Measurements from ENCODE around the gene MAML2.
A peak's percentile ranks its signal among the peaks of the same experiment; 100 is the strongest.

Gene MAML2

GRCh38 chr11:96021901-96022650 is 320.9 kb downstream of the MAML2 start:
- no peaks in the 10 kb centered on the region for H3K4me1 ChIP-seq (ENCODE audit: control insufficient read depth, insufficient read depth, low read length)
- no peaks in the 10 kb centered on the region for H3K9me3 ChIP-seq (ENCODE audit: control insufficient read depth, low read length)
- no peaks in the 10 kb centered on the region for H3K27me3 ChIP-seq (replicated peaks; ENCODE audit: control insufficient read depth, insufficient read depth, low read length)
- no peak overlapping the region for H3K9ac ChIP-seq (ENCODE audit: low read length)
- no peak for DNase-seq (ENCODE audit: low read depth)
- no peaks in the 10 kb centered on the region for H3K36me3 ChIP-seq (ENCODE audit: control insufficient read depth, insufficient read depth, low read length, severe bottlenecking)
- H3K4me3 ChIP-seq (ENCODE audit: low read length): no peak overlapping the region

GRCh38 chr11:96019810-96020747 is 322.9 kb downstream of the MAML2 start:
- H3K9ac ChIP-seq (ENCODE audit: low read length): no peak overlapping the region
- no peaks in the 10 kb centered on the region for H3K9me3 ChIP-seq (ENCODE audit: control insufficient read depth, low read length)
- DNase-seq (ENCODE audit: low read depth): no peak
- no peaks in the 10 kb centered on the region for H3K27me3 ChIP-seq (replicated peaks; ENCODE audit: control insufficient read depth, insufficient read depth, low read length)
- H3K4me1 ChIP-seq (ENCODE audit: control insufficient read depth, insufficient read depth, low read length): no peaks in the 10 kb centered on the region
- no peaks in the 10 kb centered on the region for H3K36me3 ChIP-seq (ENCODE audit: control insufficient read depth, insufficient read depth, low read length, severe bottlenecking)
- H3K4me3 ChIP-seq (ENCODE audit: low read length): no peak overlapping the region

GRCh38 chr11:96019281-96019680 is 323.7 kb downstream of the MAML2 start:
- Histone ChIP-seq H3K9me3 (ENCODE audit: control insufficient read depth, low read length) (no peaks in the 10 kb centered on the region), H3K4me1 (ENCODE audit: control insufficient read depth, insufficient read depth, low read length) (peaks cover 5% of the 10 kb centered on the region), H3K9ac (ENCODE audit: low read length) (no peak overlapping the region), H3K36me3 (ENCODE audit: control insufficient read depth, insufficient read depth, low read length, severe bottlenecking) (no peaks in the 10 kb centered on the region), H3K4me3 (ENCODE audit: low read length) (no peak overlapping the region), H3K27me3 (replicated peaks; ENCODE audit: control insufficient read depth, insufficient read depth, low read length) (no peaks in the 10 kb centered on the region)
- DNase-seq (ENCODE audit: low read depth): no peak

- DNase-seq (ENCODE audit: low read depth): no peak
- peaks cover 9% of the 10 kb centered on the region for H3K4me1 ChIP-seq (ENCODE audit: control insufficient read depth, insufficient read depth, low read length)
- H3K9ac ChIP-seq (ENCODE audit: low read length): no peak overlapping the region
- H3K9me3 ChIP-seq (ENCODE audit: control insufficient read depth, low read length): no peaks in the 10 kb centered on the region
- no peaks in the 10 kb centered on the region for H3K36me3 ChIP-seq (ENCODE audit: control insufficient read depth, insufficient read depth, low read length, severe bottlenecking)
- no peaks in the 10 kb centered on the region for H3K27me3 ChIP-seq (replicated peaks; ENCODE audit: control insufficient read depth, insufficient read depth, low read length)
- H3K4me3 ChIP-seq (ENCODE audit: low read length): no peak overlapping the region
Observed at GRCh38 chr11:96017856-96018255, 325.1 kb downstream of the MAML2 start.

- H3K27me3 ChIP-seq (replicated peaks; ENCODE audit: control insufficient read depth, insufficient read depth, low read length): no peaks in the 10 kb centered on the region
- no peak overlapping the region for H3K4me3 ChIP-seq (ENCODE audit: low read length)
Observed at GRCh38 chr11:96016978-96017502, 326.0 kb downstream of the MAML2 start.

GRCh38 chr11:96015906-96016565 is 327.0 kb downstream of the MAML2 start:
- H3K9me3 ChIP-seq (ENCODE audit: control insufficient read depth, low read length): no peaks in the 10 kb centered on the region
- H3K4me3 ChIP-seq (ENCODE audit: low read length): no peak overlapping the region
- no peak for DNase-seq (ENCODE audit: low read depth)

More at GRCh38 chr11:96016978-96017502, 326.0 kb downstream of the MAML2 start:
- Histone ChIP-seq H3K4me1 (ENCODE audit: control insufficient read depth, insufficient read depth, low read length) (peaks cover 17% of the 10 kb centered on the region), H3K36me3 (ENCODE audit: control insufficient read depth, insufficient read depth, low read length, severe bottlenecking) (no peaks in the 10 kb centered on the region), H3K9me3 (ENCODE audit: control insufficient read depth, low read length) (no peaks in the 10 kb centered on the region), H3K9ac (ENCODE audit: low read length) (no peak overlapping the region)
- DNase-seq (ENCODE audit: low read depth): no peak

GRCh38 chr11:96014217-96014616 is 328.8 kb downstream of the MAML2 start:
- Histone ChIP-seq H3K9me3 (ENCODE audit: control insufficient read depth, low read length) (no peaks in the 10 kb centered on the region), H3K36me3 (ENCODE audit: control insufficient read depth, insufficient read depth, low read length, severe bottlenecking) (no peaks in the 10 kb centered on the region), H3K9ac (ENCODE audit: low read length) (no peak overlapping the region), H3K4me1 (ENCODE audit: control insufficient read depth, insufficient read depth, low read length) (peaks cover 36% of the 10 kb centered on the region), H3K27me3 (replicated peaks; ENCODE audit: control insufficient read depth, insufficient read depth, low read length) (no peaks in the 10 kb centered on the region), H3K4me3 (ENCODE audit: low read length) (no peak overlapping the region)
- DNase-seq (ENCODE audit: low read depth): peak; percentile 24

More at GRCh38 chr11:96015906-96016565, 327.0 kb downstream of the MAML2 start:
- H3K27me3 ChIP-seq (replicated peaks; ENCODE audit: control insufficient read depth, insufficient read depth, low read length): no peaks in the 10 kb centered on the region
- no peak overlapping the region for H3K9ac ChIP-seq (ENCODE audit: low read length)
- no peaks in the 10 kb centered on the region for H3K36me3 ChIP-seq (ENCODE audit: control insufficient read depth, insufficient read depth, low read length, severe bottlenecking)
- peaks cover 26% of the 10 kb centered on the region for H3K4me1 ChIP-seq (ENCODE audit: control insufficient read depth, insufficient read depth, low read length)

- no peaks in the 10 kb centered on the region for H3K36me3 ChIP-seq (ENCODE audit: control insufficient read depth, insufficient read depth, low read length, severe bottlenecking)
- H3K4me3 ChIP-seq (ENCODE audit: low read length): no peak overlapping the region
- no peaks in the 10 kb centered on the region for H3K27me3 ChIP-seq (replicated peaks; ENCODE audit: control insufficient read depth, insufficient read depth, low read length)
- no peaks in the 10 kb centered on the region for H3K9me3 ChIP-seq (ENCODE audit: control insufficient read depth, low read length)
- peaks cover 36% of the 10 kb centered on the region for H3K4me1 ChIP-seq (ENCODE audit: control insufficient read depth, insufficient read depth, low read length)
- no peak for DNase-seq (ENCODE audit: low read depth)
- no peak overlapping the region for H3K9ac ChIP-seq (ENCODE audit: low read length)
Observed at GRCh38 chr11:96013461-96014213, 329.4 kb downstream of the MAML2 start.

GRCh38 chr11:96012086-96012824 is 330.7 kb downstream of the MAML2 start:
- DNase-seq (ENCODE audit: low read depth): peak; percentile 60
- Histone ChIP-seq H3K9me3 (ENCODE audit: control insufficient read depth, low read length) (no peaks in the 10 kb centered on the region), H3K4me1 (ENCODE audit: control insufficient read depth, insufficient read depth, low read length) (peaks cover 38% of the 10 kb centered on the region), H3K36me3 (ENCODE audit: control insufficient read depth, insufficient read depth, low read length, severe bottlenecking) (no peaks in the 10 kb centered on the region), H3K9ac (ENCODE audit: low read length) (peak overlapping the region; percentile 30), H3K27me3 (replicated peaks; ENCODE audit: control insufficient read depth, insufficient read depth, low read length) (no peaks in the 10 kb centered on the region), H3K4me3 (ENCODE audit: low read length) (peak overlapping the region; percentile 54)

GRCh38 chr11:96010683-96011082 is 332.3 kb downstream of the MAML2 start:
- Histone ChIP-seq H3K9me3 (ENCODE audit: control insufficient read depth, low read length) (no peaks in the 10 kb centered on the region), H3K4me1 (ENCODE audit: control insufficient read depth, insufficient read depth, low read length) (peaks cover 38% of the 10 kb centered on the region), H3K4me3 (ENCODE audit: low read length) (no peak overlapping the region), H3K27me3 (replicated peaks; ENCODE audit: control insufficient read depth, insufficient read depth, low read length) (no peaks in the 10 kb centered on the region), H3K9ac (ENCODE audit: low read length) (peak overlapping the region; percentile 10), H3K36me3 (ENCODE audit: control insufficient read depth, insufficient read depth, low read length, severe bottlenecking) (no peaks in the 10 kb centered on the region)
- no peak for DNase-seq (ENCODE audit: low read depth)
